ENCODE results near the gene HYDIN.
"Not testable (repeated sequence)": the region's sequence is repeated elsewhere in the genome, so short reads cannot be mapped to it uniquely, and the experiment has no call there.

Gene HYDIN

DNA sequence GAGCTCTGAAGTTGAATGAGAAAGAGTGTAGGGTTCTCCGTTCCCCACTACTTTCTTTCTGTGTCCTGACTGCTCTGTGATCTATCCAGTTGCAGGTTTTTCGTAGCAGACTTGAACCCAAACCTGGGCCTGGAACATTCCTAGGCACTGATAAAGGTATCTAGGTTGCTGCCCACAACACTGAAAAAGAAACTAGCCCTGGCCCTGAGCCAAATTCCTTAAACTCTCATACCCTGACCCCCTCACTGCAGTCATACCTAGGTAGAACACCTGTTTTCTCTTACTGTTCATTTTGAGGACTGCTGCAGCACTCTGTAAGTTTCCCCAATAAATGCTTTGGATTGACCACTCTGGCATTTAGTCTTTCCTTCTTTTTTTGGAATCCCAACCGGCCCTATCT is 5.4 kb downstream of the HYDIN start:
- no peak for DNase-seq (ENCODE audit: low read depth)

- no peak for DNase-seq (ENCODE audit: low read depth)
Measured at GRCh38 chr16:71218306-71218963, 12.1 kb downstream of the HYDIN start.

- no peak for DNase-seq (ENCODE audit: low read depth)
Measured at GRCh38 chr16:71217506-71217905, 13.0 kb downstream of the HYDIN start.

DNA sequence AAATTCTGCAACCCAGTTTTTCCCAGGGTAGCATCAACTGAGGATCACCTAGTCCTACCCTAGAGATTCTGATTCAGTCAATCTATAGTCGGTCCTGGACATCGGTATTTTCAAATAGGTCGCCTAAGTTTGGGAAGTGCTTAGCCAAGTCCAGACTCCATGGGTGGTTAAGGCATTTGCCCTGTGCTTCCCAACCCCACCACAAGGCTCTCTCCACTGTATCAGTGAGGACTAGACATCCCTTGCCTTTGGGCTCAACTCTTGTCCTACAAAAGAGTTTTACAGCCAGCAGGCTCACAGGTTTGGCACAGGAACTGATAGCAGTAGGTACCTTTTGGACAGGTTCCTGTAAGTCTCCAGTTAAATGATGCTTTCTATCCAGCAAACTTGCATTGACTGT is 13.8 kb downstream of the HYDIN start:
- DNase-seq (ENCODE audit: low read depth) = no peak

DNA sequence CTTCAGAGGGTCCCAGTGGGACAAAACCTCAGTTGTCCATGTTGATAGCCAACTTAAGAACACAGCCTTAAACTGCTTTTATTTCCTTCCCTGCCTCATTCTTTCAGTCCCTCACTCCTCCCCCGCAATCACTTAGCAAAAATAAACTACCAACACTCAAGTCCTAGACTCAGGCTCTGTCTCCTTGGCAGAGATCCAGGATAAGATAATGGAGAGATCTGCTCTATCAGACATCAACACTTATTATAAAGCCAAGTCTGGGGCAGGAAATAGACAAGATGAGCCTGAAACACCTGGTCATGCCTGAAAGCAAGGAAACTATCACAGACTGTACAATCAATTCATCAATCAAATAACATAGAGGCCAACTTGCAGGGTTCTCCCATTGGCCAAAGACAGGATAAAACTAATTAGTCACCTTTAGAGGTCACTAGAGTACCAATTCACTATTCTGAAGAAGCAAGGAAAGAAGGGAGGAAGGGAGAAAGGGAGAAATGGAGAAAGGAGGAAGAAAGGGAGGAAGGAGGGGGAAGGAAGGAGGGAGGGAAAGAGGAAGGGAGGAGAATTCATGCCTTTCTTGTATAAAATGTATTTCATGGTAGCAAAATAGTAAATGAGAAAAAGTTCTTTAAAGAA is 15.7 kb downstream of the HYDIN start:
- DNase-seq (ENCODE audit: low read depth) = no peak

DNA sequence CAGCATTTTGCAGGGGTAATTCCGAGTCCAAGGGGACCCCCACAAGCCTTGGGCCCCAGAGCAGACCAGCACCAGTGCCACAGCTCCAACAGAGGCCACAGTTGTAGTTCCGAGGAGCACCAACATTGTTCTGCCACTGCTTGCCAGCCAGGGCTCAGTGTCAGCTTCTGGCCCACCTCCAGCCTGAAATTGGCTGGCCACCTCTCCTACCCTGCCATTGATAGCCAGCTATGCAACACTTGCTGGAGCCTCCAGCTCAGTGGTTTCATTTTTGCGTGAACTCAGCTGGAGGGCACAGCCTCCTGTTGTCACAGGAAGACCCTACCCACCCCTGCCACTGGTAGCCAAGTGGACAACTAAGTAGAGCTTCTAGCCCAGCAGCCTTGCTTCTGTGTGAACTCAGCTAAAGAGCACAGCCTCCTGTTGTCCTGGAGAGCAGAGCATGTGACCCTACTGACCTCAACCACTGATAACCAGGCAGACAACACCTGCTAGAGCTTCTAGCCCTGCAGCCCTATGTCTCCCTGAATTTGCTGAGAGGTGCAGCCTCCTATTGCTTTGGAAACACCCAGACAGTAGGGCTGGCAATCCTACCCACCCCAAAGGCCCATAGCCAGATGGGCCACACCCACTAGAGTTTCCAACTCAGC is 24.9 kb downstream of the HYDIN start:
- no peak for DNase-seq (ENCODE audit: low read depth)

DNA sequence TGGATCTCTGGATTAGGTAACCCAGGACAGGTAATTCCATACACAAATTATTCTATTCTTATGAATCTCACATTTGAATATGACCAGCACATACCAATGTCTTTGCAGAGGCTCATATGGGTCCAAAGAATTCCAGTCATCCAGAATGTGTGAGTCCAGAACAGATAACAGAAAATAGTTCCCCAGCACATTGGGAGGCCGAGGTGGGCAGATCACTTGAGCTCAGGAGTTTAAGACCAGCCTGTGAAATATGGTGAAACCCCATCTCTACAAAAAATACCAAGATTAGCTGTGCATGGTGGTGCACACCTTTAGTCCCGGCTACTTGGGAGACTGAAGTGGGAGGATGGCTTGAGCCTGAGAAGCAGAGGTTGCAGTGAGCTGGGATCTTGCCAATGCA is 26.9 kb downstream of the HYDIN start:
- DNase-seq (ENCODE audit: low read depth) = no peak

DNA sequence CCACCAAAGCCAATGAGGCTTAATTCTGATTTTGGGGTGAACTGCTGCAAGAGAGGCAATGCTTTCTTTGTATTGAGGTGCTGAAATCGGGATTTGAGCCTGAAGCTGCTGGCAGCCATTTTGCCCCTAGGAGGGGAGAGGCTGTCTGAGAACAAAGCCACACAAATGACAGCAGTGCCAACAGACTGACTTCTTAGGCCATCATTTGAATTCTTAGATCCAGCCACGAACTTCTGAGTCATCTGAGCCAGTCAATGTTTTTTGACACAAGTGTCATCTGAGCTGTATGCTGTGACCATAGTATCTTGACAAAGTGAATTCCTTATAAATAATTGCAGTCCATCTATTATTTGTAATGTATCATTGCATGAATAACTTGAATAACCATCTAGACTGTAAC is 29.0 kb downstream of the HYDIN start:
- DNase-seq (ENCODE audit: low read depth) = no peak

DNA sequence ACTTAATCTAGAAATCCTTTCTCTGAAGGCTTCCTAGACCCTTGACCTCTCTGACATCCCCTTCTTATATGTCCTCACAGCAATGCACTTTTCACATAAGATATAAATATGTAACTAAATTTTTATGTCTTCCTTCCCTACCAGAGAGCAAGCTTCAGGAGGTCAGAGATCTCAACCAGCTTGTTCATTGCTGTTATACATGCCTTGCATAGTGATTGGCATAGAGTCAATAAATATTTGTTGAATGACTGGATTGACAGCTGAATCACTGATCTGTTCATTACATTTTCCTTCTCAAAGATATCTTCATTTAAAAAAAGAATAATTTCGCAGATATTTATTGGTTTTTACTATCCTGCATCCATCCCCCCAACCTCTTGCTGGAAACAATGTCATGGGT is 29.5 kb downstream of the HYDIN start:
- DNase-seq (ENCODE audit: low read depth) = no peak

DNA sequence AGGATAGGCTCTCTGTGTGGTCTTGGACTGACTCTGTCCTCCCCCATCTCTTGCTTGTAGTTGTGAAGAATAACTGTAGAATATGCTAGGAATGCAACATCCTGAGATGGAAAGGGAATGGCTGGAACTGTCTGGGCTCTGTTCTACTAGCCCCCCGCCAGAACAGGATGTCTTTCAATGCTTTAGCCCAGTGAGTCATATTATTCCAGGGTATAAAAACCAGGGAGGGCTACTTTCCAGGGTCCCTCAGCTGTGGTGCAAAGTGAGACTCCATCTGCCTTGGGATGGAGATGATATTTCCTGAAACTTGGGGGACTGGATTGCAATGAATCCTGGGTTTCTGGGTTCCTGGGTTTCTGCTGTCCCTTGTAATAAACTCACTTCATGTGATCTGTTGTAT is 32.1 kb downstream of the HYDIN start:
- DNase-seq (ENCODE audit: low read depth) = no peak

- DNase-seq (ENCODE audit: low read depth) = no peak
Measured at GRCh38 chr16:71192387-71192786, 38.1 kb downstream of the HYDIN start.

DNA sequence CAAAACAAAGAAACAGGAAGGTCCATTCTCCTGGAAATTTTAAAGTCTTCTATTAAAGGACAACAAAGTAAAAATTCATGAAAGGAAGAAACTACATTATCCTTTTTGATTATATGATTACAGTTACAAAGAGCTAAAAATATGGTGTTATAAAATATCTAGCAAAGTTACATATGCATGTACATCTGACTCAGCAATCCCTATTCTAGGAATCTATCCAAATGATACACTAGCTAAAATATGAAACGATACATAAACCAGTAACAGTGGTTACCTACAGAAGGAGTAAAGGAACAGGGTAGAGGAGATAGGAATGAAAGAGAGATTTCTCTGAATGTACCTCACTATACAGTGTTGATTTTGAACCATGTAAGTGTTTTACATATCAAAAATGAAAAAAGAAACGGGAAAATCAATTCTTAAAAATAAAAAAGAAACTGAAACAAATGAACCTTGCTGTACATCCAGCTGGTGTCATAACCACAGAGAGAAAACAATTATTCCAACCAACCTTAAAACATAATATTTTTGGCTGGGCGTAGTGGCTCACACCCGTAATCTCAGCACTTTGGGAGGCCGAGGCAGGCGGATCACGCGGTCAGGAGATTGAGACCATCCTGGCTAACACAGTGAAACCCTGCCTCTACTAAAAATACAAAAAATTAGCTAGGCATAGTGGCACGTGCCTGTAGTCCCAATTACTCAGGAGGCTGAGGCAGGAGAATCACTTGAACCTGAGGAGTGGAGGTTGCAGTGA is 41.4 kb downstream of the HYDIN start:
- DNase-seq (ENCODE audit: low read depth) = no peak

- DNase-seq (ENCODE audit: low read depth) = no peak
Measured at GRCh38 chr16:71185347-71185746, 45.2 kb downstream of the HYDIN start.

GRCh38 chr16:71179569-71179968 is 51.0 kb downstream of the HYDIN start:
- DNase-seq (ENCODE audit: low read depth) = no peak

DNA sequence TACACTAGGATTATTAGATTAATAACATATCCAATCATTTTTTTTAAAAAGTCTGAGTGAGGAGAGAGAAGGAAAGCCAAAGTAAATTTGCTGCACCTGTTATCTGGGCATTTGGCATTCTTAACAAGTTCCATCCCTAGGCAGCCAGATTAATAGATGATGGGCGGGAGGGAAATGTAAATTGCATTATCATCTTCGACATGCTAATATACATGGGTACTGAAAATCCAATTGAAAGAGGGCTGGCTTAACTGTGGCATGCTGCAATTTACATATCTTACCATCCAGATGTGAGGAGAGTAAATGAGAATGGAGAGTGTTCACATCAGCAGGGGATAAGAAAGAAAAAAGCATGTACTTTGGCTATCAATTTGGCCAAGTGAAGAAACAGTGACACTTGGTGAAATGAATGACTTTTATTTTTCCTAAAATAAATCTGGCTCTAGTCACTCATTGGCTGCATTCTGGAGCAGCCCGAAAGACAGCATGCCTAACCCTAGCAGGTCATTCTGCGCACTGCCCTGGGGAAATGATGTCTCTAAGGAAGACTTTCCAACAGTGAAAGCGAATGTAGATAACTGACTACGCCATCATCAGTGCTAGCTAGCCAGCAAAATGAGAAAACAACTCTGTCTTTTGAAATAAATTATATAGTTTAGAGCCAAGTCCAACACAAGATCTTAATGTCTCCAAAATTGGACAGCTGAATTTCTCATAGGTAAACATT is 57.9 kb downstream of the HYDIN start:
- no peak for DNase-seq (ENCODE audit: low read depth)

DNA sequence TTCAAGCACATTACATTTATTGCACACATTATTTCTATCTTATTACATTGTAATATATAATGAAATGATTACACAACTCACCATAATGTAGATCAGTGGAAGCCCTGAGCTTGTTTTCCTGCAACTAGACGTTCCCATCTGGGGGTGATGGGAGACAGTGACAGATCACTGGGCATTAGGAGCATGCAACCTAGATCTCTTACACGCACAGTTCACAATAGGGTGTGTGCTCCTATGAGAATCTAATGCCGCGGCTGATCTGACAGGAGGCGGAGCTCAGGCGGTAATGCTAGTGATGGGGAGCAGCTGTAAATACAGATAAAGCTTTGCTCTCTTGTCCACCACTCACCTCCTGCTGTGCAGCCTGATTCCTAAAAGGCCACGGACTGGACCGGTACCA is 69.5 kb downstream of the HYDIN start:
- DNase-seq (ENCODE audit: low read depth) = not testable (repeated sequence)

DNA sequence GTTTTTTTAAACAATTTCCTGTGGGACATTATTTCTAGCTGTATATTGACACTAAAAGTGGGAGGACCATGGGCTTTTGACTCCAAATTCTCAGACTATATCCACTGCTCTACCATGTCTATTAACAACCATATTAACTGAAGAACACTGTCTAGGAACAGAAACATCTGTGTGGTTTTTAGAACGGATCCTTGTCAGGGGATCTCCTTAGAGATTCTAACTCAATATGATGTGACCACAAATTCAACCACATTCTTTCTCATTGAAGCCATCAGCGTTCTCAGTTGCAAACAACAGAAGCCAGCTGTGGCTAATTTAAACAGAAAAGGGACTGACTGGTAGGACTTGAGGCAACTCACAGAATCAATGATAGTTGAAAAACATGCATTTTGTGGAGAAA is 73.2 kb downstream of the HYDIN start:
- DNase-seq (ENCODE audit: low read depth) = not testable (repeated sequence)

- not testable (repeated sequence) for DNase-seq (ENCODE audit: low read depth)
Measured at GRCh38 chr16:71153329-71153728, 77.2 kb downstream of the HYDIN start.

GRCh38 chr16:71151654-71152053 is 78.9 kb downstream of the HYDIN start:
- DNase-seq (ENCODE audit: low read depth) = not testable (repeated sequence)

- DNase-seq (ENCODE audit: low read depth) = not testable (repeated sequence)
Measured at GRCh38 chr16:71143246-71143645, 87.3 kb downstream of the HYDIN start.

GRCh38 chr16:71110565-71110964 is 120.0 kb downstream of the HYDIN start:
- not testable (repeated sequence) for DNase-seq (ENCODE audit: low read depth)

DNA sequence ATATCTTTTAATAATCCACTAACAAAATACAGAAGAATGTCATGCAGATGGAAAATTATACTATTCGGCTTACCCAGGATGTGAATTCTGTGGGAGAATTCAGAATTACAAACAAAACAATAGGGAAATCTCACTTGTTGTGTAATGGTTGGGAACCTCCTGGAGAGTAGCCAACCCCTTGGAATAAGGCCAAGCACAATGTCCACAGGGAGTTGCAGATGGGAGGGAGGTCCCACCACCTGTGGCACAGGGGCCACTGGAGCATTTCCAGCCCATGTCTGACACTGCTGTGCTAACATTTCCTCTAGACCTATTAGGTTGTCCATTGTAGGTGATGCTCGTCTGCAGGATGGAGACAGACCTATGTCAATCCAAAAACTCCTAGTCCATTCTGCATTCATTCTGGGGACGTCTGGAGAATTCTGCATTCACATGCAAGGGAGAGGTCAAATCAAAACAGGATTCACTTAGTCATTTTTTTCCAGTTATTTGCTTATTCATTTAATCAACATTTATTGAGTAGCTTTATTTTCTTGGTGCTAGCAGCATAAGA is 120.8 kb downstream of the HYDIN start:
- DNase-seq (ENCODE audit: low read depth) = not testable (repeated sequence)
